Mammary epithelial cell (primary cell): ENCODE measurements around the gene SH2D2A.

Experiments used
- EZH2 ChIP-seq: IDR thresholded peaks from 2 replicates; pipeline ENCODE4 v1.6.1; 2012; ENCODE audit warnings: low read length, inconsistent platforms, borderline replicate concordance
- TF ChIP-seq, protein P1 (sequence below), 2 donors: IDR thresholded peaks in 1 of 2; conservative IDR thresholded peaks in 1 of 2; 2 replicates each; pipeline ENCODE4 v1.5.1; 2011 to 2012; ENCODE audit warnings: inconsistent platforms in 2 of 2, low read length in 2 of 2, mild to moderate bottlenecking in 2 of 2, control low read depth in 1 of 2, low read depth in 1 of 2; ENCODE audit not compliant: insufficient read depth in 1 of 2; ENCODE audit errors: extremely low read depth in 1 of 2

DNA sequence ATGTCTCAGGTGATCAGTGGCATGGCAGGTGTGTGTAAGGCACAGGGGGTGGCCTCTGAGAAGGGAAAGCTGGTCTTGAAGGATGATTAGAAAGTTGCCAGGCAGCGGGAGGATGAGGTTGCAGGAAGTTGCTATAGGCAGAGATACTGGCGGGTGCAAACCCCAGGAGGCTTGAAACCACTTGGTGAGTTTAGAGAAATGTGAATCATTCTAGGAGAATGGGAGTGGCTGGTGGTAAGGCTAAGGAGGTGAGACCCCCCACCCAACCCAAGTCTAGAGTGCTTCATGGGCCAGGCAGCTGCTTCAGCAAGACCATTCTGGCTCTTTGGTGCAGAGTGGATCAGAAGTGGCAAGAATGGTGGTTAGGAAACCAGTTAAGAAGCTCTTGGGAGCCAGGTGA, 9.0 kb downstream of the SH2D2A start:
- TF ChIP-seq, protein P1, sequence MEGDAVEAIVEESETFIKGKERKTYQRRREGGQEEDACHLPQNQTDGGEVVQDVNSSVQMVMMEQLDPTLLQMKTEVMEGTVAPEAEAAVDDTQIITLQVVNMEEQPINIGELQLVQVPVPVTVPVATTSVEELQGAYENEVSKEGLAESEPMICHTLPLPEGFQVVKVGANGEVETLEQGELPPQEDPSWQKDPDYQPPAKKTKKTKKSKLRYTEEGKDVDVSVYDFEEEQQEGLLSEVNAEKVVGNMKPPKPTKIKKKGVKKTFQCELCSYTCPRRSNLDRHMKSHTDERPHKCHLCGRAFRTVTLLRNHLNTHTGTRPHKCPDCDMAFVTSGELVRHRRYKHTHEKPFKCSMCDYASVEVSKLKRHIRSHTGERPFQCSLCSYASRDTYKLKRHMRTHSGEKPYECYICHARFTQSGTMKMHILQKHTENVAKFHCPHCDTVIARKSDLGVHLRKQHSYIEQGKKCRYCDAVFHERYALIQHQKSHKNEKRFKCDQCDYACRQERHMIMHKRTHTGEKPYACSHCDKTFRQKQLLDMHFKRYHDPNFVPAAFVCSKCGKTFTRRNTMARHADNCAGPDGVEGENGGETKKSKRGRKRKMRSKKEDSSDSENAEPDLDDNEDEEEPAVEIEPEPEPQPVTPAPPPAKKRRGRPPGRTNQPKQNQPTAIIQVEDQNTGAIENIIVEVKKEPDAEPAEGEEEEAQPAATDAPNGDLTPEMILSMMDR (conservative IDR thresholded peaks at IDR 0.05 in 1 of 2, IDR thresholded peaks at IDR 0.05 in 1 of 2; ENCODE audit: extremely low read depth in 1 of 2, insufficient read depth in 1 of 2, low read depth in 1 of 2, low read length in 2 of 2): no peak
- TF ChIP-seq EZH2: no peak
